Measurements from ENCODE around the gene LCE3D. TPM values are rescaled to one million over a fixed set of nuclear protein-coding genes. Genes with fewer than 3 reads are reported as not detected.
"Not testable (repeated sequence)": the region's sequence is repeated elsewhere in the genome, so short reads cannot be mapped to it uniquely, and the experiment has no call there.

LCE3D gene
- total and polyA plus RNA-seq, 8 donors, result 0.98 TPM; not detected in 7

DNA sequence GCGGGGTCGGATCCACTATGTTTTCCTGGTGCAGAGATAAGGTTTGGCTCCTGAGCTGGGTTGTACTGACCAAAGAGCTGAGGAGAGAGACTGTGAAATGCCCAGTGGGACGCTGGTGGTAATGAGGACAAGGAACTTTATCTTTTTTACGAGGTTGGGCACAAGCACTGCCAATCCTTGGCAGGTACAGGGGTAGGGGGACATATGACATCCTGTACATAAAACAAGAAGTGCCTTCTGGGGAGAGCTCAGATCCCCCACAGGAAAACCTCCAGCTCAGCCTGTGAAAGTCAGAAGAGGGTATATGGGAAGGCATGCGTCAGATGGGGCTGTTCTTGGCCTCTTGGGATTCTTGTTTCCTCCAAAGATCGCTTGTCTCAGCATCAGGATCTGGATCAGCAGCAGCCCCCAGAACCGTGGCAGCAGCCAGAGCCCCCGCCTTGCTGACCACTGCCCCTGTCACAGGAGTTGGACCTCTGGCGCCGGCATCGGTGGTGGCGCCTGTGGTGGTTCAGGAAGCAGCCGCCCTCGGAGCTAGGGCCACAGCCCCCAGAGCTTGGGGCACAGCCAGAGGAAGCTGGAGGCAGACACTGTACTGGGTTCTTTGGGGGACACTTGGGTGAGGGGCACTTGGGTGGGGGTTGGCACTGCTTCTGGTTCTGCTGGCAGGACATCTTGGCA, 14.6 kb downstream of the LCE3D start:
- intact Hi-C loops (cut with DNase I; ENCODE audit: low total_unique reads), result no loop called here
- peaks cover 0 to 30% (median 15%) of the 10 kb centered on the region in 4 donors for H3K9me3 ChIP-seq
- H3K36me3 ChIP-seq, result no peaks in the 10 kb centered on the region
- no peaks in the 10 kb centered on the region for H3K27me3 ChIP-seq
- H3K4me1 ChIP-seq, result no peaks in the 10 kb centered on the region
- H3K4me3 ChIP-seq, result no peak overlapping the region
- DNase-seq, result no peak
- no peak overlapping the region for H3K27ac ChIP-seq
- TF ChIP-seq EP300 (IDR thresholded peaks at IDR 0.05) (no peak), POLR2A (IDR thresholded peaks at IDR 0.05) (no peak), POLR2AphosphoS5 (IDR thresholded peaks at IDR 0.05) (no peak)
- TF ChIP-seq, protein P1, sequence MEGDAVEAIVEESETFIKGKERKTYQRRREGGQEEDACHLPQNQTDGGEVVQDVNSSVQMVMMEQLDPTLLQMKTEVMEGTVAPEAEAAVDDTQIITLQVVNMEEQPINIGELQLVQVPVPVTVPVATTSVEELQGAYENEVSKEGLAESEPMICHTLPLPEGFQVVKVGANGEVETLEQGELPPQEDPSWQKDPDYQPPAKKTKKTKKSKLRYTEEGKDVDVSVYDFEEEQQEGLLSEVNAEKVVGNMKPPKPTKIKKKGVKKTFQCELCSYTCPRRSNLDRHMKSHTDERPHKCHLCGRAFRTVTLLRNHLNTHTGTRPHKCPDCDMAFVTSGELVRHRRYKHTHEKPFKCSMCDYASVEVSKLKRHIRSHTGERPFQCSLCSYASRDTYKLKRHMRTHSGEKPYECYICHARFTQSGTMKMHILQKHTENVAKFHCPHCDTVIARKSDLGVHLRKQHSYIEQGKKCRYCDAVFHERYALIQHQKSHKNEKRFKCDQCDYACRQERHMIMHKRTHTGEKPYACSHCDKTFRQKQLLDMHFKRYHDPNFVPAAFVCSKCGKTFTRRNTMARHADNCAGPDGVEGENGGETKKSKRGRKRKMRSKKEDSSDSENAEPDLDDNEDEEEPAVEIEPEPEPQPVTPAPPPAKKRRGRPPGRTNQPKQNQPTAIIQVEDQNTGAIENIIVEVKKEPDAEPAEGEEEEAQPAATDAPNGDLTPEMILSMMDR (IDR thresholded peaks at IDR 0.05), result no peak
- WGBS, 5 donors, result 80 to 84% (median 80%) methylated on average over 7 to 14 of the region's 14 CpGs

DNA sequence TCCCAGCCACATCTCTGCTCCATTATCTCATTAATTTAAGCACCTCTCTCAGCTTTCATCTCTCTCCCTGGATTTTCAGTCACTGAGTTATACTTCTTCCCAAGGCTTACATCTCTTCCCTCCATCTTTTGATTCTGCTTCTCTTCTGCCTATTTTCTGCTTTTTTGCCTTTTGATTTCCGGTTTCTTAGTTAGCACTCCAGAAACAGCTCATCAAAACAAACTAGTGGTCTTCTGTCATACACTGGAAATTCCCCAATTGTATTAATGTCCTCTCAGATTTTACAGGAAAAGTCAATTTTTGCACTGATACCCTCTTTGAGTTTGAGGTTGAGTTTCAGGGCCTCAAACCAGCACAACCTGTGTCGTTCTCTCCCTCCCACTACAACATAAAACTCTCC, 15.2 kb downstream of the LCE3D start:
- Histone ChIP-seq H3K4me1 (no peaks in the 10 kb centered on the region), H3K27ac (no peak overlapping the region)

DNA sequence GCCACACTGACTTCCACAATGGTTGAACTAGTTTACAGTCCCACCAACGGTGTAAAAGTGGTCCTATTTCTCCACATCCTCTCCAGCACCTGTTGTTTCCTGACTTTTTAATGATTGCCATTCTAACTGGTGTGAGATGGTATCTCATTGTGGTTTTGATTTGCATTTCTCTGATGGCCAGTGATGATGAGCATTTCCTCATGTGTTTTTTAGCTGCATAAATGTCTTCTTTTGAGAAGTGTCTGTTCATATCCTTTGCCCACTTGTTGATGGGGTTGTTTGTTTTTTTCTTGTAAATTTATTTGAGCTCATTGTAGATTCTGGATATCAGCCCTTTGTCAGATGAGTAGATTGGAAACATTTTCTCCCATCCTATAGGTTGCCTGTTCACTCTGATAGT, 32.0 kb downstream of the LCE3D start:
- H3K36me3 ChIP-seq; H3K4me3 ChIP-seq; intact Hi-C loops (cut with DNase I; ENCODE audit: low total_unique reads); H3K9me3 ChIP-seq; H3K27me3 ChIP-seq; H3K27ac ChIP-seq; DNase-seq; H3K4me1 ChIP-seq: not testable (repeated sequence)
- WGBS, 5 donors, result 63% methylated on average over 1 of the region's 1 CpG; no CpG with 5 or more reads in 4 of the 5 donors

More for the DNA sequence above, 15.2 kb downstream of the LCE3D start:
- WGBS, 5 donors, result 57 to 84% (median 70%) methylated on average over 2 of the region's 2 CpGs
- intact Hi-C loops (cut with DNase I; ENCODE audit: low total_unique reads), result no loop called here
- Histone ChIP-seq H3K27me3 (no peaks in the 10 kb centered on the region), H3K36me3 (no peaks in the 10 kb centered on the region), H3K9me3 (peaks cover 0 to 27% (median 11%) of the 10 kb centered on the region in 4 donors), H3K4me3 (no peak overlapping the region)
- TF ChIP-seq EP300 (IDR thresholded peaks at IDR 0.05) (no peak), POLR2A (IDR thresholded peaks at IDR 0.05) (no peak), POLR2AphosphoS5 (IDR thresholded peaks at IDR 0.05) (no peak)
- TF ChIP-seq, protein P1 (IDR thresholded peaks at IDR 0.05), result no peak
- DNase-seq, result no peak

DNA sequence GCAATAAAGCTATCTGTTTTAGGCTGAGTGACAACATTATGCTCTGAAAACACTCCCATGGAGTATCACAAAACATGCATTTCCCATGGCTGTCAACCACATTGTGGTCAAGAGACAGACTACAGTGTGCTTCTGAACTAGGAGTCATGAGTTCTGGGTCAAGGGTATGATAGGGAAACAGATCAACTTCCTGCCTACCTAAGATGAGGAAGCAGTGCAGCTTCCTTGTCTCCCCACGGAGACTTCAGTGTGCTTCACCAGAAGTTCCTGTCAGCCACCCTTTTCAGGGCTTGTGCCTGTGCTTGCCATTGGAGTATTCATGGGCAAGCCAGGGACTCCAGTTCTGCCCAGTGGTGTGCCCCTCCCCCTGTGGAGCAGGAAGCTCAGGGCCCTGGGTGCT, 33.6 kb downstream of the LCE3D start:
- H3K27me3 ChIP-seq, result peaks cover 0 to 8% (median 0%) of the 10 kb centered on the region in 3 donors
- intact Hi-C loops (cut with DNase I; ENCODE audit: low total_unique reads), result no loop called here
- H3K9me3 ChIP-seq, result no peaks in the 10 kb centered on the region
- no peak overlapping the region for H3K27ac ChIP-seq
- WGBS, 5 donors, result 45 to 59% (median 48%) methylated on average over 1 of the region's 1 CpG; no CpG with 5 or more reads in 1 of the 5 donors
- H3K4me3 ChIP-seq, result no peak overlapping the region
- DNase-seq, result no peak
- no peaks in the 10 kb centered on the region for H3K36me3 ChIP-seq
- TF ChIP-seq EP300 (IDR thresholded peaks at IDR 0.05) (no peak), POLR2AphosphoS5 (IDR thresholded peaks at IDR 0.05) (no peak), POLR2A (IDR thresholded peaks at IDR 0.05) (no peak)
- TF ChIP-seq, protein P1 (IDR thresholded peaks at IDR 0.05), result no peak
- no peaks in the 10 kb centered on the region for H3K4me1 ChIP-seq

DNA sequence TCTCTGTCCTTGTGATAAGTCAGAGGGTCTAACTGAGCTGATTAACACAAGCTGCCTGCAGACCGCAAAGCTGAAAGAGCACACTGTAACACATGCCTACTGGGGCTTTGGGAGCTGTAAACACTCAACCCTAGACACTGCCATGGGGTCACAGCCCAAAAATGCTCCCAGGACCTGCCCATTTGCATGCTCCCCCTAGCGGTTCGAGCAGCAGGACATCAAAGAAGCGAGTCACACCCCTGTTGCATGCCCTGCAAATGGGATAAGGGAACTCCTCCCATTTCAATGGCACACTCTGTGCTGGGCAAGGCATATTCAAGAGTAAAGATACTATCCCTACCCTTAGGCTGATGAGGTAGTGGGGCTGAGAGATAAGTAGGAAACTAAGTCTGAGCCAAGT, 36.5 kb downstream of the LCE3D start:
- 31 to 35% (median 34%) methylated on average over 4 of the region's 4 CpGs for WGBS, 5 donors
- intact Hi-C loops (cut with DNase I; ENCODE audit: low total_unique reads), result no loop called here

More for the DNA sequence above, 36.5 kb downstream of the LCE3D start:
- H3K27ac ChIP-seq, result no peak overlapping the region
- H3K36me3 ChIP-seq, result no peaks in the 10 kb centered on the region
- TF ChIP-seq, protein P1 (IDR thresholded peaks at IDR 0.05), result no peak
- no peak for TF ChIP-seq POLR2AphosphoS5 (IDR thresholded peaks at IDR 0.05)
- no peak for TF ChIP-seq EP300 (IDR thresholded peaks at IDR 0.05)
- no peak for TF ChIP-seq POLR2A (IDR thresholded peaks at IDR 0.05)
- no peaks in the 10 kb centered on the region for H3K4me1 ChIP-seq
- peak in 1 of 2 donors; percentile 2 for DNase-seq
- H3K27me3 ChIP-seq, result peaks cover 0 to 8% (median 0%) of the 10 kb centered on the region in 3 donors
- no peak overlapping the region for H3K4me3 ChIP-seq
- H3K9me3 ChIP-seq, result no peaks in the 10 kb centered on the region
